Endometrial microvascular endothelial cells (primary cell): ENCODE data around the gene PSPN. TPM values are rescaled to one million over a fixed set of nuclear protein-coding genes. Genes with fewer than 3 reads are reported as not detected.

Source experiments
- in situ Hi-C: cut with HindIII; loops from 2 replicates; pipeline ENCODE4 v1.10.0; 2017; ENCODE audit warnings: low sequenced_read_pairs, low pct_unique_long_range_greater_than_20kb; ENCODE audit errors: inconsistent ontology term
- total RNA-seq: library from RNA; depleted of rRNA; stranded (reverse); fragments of >200 nt; gene quantifications from one replicate; pipeline ENCODE4 v1.2.3, GENCODE V29; 2015; ENCODE audit errors: inconsistent ontology term

Gene PSPN, protein sequence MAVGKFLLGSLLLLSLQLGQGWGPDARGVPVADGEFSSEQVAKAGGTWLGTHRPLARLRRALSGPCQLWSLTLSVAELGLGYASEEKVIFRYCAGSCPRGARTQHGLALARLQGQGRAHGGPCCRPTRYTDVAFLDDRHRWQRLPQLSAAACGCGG
- 0.46 TPM for total RNA-seq

DNA sequence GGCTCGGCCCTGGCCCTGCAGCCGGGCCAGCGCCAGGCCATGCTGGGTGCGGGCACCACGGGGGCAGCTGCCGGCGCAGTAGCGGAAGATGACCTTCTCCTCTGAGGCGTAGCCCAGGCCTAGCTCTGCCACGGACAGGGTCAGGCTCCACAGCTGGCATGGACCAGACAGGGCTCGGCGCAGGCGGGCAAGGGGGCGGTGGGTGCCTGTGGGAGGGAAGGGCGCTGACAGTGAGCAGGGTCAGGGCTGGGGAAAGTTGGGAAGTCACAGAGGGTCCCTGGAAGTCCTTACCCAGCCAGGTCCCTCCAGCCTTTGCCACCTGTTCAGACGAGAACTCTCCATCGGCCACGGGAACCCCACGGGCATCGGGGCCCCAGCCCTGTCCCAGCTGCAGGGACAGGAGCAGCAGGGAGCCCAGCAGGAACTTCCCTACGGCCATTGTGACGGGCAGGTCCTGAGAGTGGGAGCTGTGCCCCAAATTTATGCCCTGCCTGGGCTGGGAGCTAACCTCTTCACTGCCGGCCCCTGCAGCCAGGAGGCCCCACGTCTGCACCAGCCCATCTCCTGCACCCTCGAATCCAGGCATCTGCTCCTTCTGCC is at the start of gene PSPN:
PSPN (minus strand) TSS at position 523 of the 600 bp plus-strand sequence; CDS start at position 439, 84 bp downstream.
- in situ Hi-C loops = loop anchor here (25.0 kb wide), 1 partner anchor 88 kb away; the partner anchor contains the start of gene MLLT1

GRCh38 chr19:6424939-6425731 is 49.4 kb upstream of the PSPN start:
- in situ Hi-C loops = no loop called here

DNA sequence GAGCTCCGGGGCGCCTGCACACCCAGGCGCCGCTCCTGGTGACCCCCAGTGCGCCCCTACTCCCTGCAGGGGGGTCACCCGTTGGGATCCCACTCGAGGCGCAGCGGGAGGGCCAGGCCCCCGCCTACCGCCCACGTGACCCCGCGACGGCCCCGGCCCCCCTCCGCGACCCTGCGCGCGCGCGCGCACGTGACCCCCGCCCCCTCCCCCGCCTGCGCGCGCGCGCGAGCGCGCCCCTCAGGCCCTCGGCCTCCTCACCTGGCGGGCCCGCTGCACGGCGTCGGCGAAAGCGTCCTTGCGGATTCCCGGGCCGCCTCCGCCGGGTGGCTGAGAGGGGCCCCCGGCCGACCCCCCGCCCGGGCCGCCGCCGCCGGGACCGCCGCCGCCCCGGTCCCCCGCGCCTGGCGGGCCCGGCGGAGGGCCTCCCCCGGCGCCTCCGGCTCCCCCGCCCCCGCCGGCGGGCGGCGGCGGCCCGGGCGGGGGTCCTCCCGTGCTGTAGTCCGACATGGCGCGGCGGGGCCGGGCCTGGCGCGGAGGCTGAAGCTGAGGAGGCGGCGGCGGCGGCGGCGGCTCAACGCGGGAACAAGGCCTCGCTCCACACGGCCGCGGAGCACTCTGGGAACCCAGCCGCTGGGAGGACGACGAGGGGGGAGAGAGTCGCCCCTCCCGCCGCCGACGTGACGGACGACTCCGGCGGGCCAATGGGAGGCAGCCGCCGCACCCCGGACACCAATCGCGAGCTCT is 48.6 kb upstream of the PSPN start, which contains the start of gene KHSRP:
KHSRP (minus strand) TSS at position 617 of the 744 bp plus-strand sequence; CDS start at position 507, 110 bp downstream.
- in situ Hi-C loops = no loop called here

- in situ Hi-C loops = no loop called here
Measured at GRCh38 chr19:6423499-6424194, 47.9 kb upstream of the PSPN start.

- in situ Hi-C loops = no loop called here
Measured at GRCh38 chr19:6421075-6422014, 45.6 kb upstream of the PSPN start.

GRCh38 chr19:6418562-6418932 is 42.8 kb upstream of the PSPN start:
- in situ Hi-C loops = no loop called here

DNA sequence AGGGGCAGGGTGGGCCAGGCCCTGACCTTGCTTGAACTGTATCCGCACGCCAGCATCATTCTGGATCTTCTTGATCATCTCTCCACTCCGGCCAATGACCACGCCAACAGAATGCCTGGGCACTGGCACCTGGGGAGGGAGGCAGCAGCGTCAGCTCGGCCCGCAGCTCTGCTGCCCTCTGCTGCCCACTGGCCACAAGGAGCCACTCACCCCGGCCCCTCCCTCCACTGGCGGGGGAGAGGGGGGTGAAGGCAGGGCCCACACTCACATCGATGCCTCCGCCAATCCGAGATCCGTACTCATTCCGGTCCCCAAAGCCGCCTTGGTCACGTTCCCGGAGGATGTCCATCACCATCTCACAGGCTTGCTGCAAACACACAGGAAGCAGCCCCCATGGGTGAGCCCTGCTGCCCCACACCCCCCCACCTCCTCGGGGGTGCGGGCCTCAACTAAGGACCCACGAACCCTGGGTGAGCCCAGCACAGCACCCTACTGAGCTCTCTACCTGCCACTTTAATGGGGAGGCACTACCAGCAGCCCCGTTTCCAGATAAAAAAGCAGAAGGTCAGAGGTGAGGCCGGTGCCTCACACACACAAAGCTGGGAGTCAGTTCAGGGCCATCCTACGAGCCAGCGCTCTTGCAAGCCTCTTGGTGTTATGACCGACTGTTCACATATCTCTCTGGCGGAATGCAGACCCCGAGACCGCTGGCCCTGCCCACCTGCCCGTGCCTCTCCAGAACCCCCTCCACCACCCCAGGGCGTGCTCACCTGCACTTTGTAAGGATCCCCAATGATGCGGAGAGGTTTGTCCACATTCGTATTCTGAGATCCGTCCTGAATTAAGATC is 42.2 kb upstream of the PSPN start:
- in situ Hi-C loops = no loop called here

GRCh38 chr19:6416658-6417405 is 41.1 kb upstream of the PSPN start:
- in situ Hi-C loops = no loop called here

- in situ Hi-C loops = no loop called here
Measured at GRCh38 chr19:6415591-6416190, 40.0 kb upstream of the PSPN start.

DNA sequence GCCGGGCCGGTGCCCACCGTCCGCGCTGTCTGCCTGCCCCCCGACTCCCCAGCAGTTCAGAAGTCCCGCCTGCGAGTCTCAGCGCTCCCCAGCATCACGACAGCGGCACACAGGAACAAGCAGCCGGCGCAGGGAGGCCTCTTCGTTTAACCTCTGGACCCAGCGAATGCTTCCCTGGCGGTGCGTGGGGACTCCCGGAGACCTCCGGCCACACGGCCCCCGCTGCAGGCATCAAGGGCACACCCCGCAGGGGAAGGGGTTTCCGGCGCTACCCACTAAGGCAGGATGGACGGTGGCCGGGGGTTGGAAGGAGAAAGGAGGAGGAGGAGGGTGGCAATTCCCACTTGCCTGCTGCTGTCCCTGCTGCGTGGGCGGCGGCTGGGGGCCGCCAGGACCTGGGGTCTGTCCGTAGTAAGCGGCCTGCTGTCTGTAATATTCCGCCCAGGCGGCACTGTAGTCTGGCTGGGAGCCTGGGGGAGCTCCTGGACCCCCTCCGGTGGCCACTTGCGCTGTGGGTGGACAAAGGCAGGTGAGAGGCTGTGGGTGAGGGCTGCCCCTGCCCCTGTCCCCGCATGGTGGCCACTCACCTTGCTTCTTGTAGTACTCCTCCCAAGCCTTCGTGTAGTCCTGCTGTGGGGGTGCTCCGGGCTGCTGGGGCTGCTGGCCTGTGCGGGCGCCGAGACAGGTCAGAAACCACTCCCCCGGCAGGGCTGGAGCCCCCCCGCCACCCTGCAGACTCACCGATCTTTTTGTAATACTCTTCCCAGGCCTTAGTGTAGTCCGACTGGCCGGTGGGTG is 39.3 kb upstream of the PSPN start:
- in situ Hi-C loops = no loop called here

DNA sequence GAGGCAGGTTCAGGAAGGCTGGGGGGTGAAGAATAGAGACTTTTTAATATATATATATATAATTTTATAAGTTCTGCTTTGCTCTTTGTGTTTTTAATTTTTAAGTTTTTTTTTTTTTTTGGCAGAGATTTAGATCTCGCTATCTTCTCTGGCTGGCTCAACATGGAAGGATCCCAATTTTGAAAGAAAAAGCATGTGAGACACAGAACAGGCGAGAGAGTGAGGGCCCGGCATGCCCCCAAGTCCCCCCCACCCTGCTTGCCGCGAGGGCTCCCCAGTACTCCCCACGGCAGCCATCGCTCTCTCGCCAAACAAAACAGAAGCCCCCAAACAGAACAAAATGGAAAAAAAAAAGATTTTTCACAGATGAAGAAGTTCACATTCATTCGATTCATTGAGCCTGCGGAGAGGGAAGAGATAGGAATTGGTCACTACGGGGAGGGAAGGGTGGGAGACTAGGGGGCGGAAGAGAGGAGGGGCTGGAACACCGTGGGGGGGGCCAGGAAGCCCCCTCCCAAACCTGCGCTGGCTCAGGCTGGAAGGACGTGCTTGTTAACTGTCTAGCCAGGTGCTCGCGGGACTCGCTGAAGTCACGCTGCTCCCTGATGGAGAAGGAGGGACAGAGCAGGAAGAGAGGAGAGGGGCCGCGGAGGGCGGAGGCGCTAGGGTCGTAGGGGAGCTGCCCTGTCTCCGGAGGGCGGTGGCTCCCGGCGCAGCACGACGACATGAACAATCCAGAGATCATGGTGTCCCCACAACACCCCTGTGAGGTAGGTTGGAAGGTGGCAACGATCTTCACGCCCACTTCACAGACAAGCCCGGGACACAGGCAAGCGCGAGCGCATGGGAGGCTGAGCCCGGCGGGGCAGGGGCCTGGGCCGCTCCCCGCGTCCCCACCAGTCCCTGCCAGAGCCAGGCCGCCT is 38.2 kb upstream of the PSPN start:
- in situ Hi-C loops = no loop called here

DNA sequence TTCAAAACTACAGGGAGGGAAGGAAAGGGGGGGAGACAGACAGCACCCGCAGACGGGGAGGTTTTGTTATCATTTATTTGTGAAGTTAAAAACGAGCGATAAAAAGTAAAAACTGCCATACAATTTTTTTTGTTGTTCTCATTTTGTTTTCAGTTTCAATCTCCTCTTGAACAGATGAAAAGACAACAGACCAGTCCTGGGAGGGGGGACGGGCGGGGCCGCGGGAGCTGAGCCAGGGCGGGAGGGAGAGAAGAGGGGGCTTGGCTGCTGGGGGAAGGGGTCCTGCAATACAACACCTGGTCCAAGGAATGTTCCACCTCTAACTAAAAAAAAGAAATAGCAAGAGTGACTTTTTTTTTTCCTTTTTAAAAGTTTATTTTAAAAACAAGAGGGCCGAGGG is 37.6 kb upstream of the PSPN start:
- in situ Hi-C loops = no loop called here

DNA sequence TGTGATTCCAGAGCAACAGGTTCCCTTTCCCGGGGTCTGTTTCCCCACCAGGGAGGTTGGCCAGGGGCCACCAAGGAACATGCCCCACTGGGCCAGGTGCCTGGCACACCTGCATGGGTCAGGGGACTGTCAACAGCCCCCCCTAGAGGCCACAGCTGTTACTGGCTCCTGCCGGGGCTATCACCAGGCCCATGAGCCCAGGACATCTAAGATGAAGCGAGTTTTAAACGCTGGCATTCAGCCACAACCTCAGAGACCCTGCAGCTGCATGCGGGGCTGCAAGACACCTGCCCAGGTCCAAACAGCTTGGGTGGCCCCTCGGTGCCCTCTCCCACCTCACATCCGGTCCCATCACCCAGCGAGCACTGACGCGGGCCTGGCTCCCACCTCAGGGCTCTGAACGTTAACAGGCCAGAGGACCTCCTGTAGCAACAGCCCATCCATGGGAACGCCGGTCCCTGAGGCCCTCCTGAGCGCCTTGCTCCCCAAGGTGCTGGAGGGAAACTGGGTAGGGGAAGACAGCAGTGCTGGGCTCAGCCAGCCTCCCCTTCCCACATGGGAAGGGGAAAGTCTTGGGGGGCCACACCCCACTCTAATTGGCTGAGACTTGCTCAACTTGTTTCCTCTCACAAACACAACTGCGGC is 36.8 kb upstream of the PSPN start:
- in situ Hi-C loops = no loop called here

DNA sequence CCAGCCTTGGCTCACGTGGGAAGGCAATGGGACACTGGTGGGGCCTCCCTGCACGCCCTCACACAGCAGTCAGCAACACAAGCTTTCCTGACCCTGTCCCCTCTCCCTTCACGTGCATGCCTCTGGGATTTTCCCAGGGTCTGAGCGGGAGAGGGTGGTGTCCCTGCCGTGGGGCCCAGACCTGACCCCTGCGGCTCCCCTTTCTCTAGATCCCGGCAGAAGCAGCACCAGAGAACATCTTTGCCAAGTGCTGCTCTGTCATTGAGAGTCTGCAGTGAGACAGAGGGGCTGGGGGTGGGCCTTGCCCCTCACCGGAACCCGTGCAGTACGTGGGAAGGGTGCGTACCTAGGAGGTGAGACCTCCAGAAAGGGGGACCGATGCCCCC is 36.3 kb upstream of the PSPN start:
- in situ Hi-C loops = no loop called here
